ENCODE data around the gene PAN3.
A peak's percentile ranks its signal among the peaks of the same experiment; 100 is the strongest.
"Not testable (repeated sequence)": the region's sequence is repeated elsewhere in the genome, so short reads cannot be mapped to it uniquely, and the experiment has no call there.

Gene PAN3

GRCh38 chr13:28138756-28139470 is 568 bp downstream of the PAN3 start:
- DNase-seq = peak; percentile 34

- no peak for DNase-seq
Observed at GRCh38 chr13:28140433-28141125, 2.2 kb downstream of the PAN3 start.

- not testable (repeated sequence) for DNase-seq
Observed at GRCh38 chr13:28141542-28141941, 3.2 kb downstream of the PAN3 start.

GRCh38 chr13:28145049-28145448 is 6.7 kb downstream of the PAN3 start:
- DNase-seq = no peak

- DNase-seq = no peak
Observed at GRCh38 chr13:28147495-28147894, 9.2 kb downstream of the PAN3 start.

- no peak for DNase-seq
Observed at GRCh38 chr13:28159057-28159456, 20.7 kb downstream of the PAN3 start.

- DNase-seq = no peak
Observed at GRCh38 chr13:28161370-28161769, 23.0 kb downstream of the PAN3 start.

GRCh38 chr13:28163587-28163986 is 25.2 kb downstream of the PAN3 start:
- no peak for DNase-seq

- no peak for DNase-seq
Observed at GRCh38 chr13:28166257-28166656, 27.9 kb downstream of the PAN3 start.

GRCh38 chr13:28171266-28171665 is 32.9 kb downstream of the PAN3 start:
- DNase-seq = no peak

- no peak for DNase-seq
Observed at GRCh38 chr13:28172947-28173346, 34.6 kb downstream of the PAN3 start.

GRCh38 chr13:28173793-28174192 is 35.4 kb downstream of the PAN3 start:
- no peak for DNase-seq

GRCh38 chr13:28177327-28177726 is 39.0 kb downstream of the PAN3 start:
- no peak for DNase-seq

- no peak for DNase-seq
Observed at GRCh38 chr13:28177877-28178276, 39.5 kb downstream of the PAN3 start.

- no peak for DNase-seq
Observed at GRCh38 chr13:28179974-28180373, 41.6 kb downstream of the PAN3 start.

- no peak for DNase-seq
Observed at GRCh38 chr13:28181413-28181812, 43.1 kb downstream of the PAN3 start.

- DNase-seq = no peak
Observed at GRCh38 chr13:28185256-28185655, 46.9 kb downstream of the PAN3 start.

GRCh38 chr13:28199089-28199488 is 60.7 kb downstream of the PAN3 start:
- DNase-seq = no peak

- no peak for DNase-seq
Observed at GRCh38 chr13:28204043-28204442, 65.7 kb downstream of the PAN3 start.

- no peak for DNase-seq
Observed at GRCh38 chr13:28204690-28205443, 66.5 kb downstream of the PAN3 start.

- no peak for DNase-seq
Observed at GRCh38 chr13:28218679-28219078, 80.3 kb downstream of the PAN3 start.

GRCh38 chr13:28219408-28220099 is 81.2 kb downstream of the PAN3 start:
- DNase-seq = no peak

GRCh38 chr13:28220166-28220565 is 81.8 kb downstream of the PAN3 start:
- no peak for DNase-seq
